HUES64 (cell line): ENCODE results near the gene ACTMAP.

ENCODE experiments used
- H3K27ac ChIP-seq: 2 replicates; pipeline ENCODE4 v1.7.0; 2013; ENCODE audit warnings: low read depth, low read length, inconsistent platforms
- H3K27me3 ChIP-seq: 2 replicates; pipeline ENCODE4 v1.6.1; 2013; ENCODE audit warnings: mild to moderate bottlenecking, low read length; ENCODE audit not compliant: insufficient read depth
- H3K36me3 ChIP-seq: 2 replicates; pipeline ENCODE4 v1.6.1; 2013; ENCODE audit warnings: mild to moderate bottlenecking, low read length; ENCODE audit not compliant: insufficient read depth
- H3K4me1 ChIP-seq: 2 replicates; pipeline ENCODE4 v1.6.1; 2013; ENCODE audit warnings: mild to moderate bottlenecking, low read length, moderate library complexity; ENCODE audit not compliant: insufficient read depth
- H3K4me3 ChIP-seq: 2 replicates; pipeline ENCODE4 v1.5.1; 2013; ENCODE audit warnings: mild to moderate bottlenecking, low read length, moderate library complexity
- H3K9ac ChIP-seq: 2 replicates; pipeline ENCODE4 v1.6.1; 2013; ENCODE audit warnings: mild to moderate bottlenecking, low read depth, low read length
- H3K9me3 ChIP-seq: 2 replicates; pipeline ENCODE4 v1.6.1; 2013; ENCODE audit warnings: low read depth, low read length; ENCODE audit not compliant: insufficient read depth
- whole genome bisulfite sequencing: fragments of 150-250, 120-280 bp; methylation state at CpG from one replicate; pipeline ENCODE4 v1.1.7; 2013; ENCODE audit warnings: missing lambda C conversion rate; 5-methylcytosine and 5-hydroxymethylcytosine counted together

Gene ACTMAP

DNA sequence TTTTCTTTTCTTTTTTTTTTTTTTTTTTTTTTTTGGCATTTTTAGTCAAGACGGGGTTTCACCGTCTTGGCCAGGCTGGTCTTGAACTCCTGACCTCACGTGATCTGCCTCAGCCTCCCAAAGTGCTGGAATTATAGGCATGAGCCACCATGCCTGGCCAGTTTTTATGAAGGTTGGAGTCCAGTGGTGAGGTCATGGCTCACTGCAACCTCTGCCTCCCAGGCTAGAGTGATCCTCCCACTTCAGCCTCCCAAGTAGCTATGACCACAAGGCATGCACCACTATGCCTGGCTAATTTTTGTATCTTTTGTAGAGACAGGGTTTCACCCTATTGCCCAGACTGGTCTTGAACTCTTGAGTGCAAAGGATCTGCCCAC is 5.0 kb upstream of the ACTMAP start:
- Histone ChIP-seq H3K9me3 (no peaks in the 10 kb centered on the region), H3K27ac (no peak overlapping the region), H3K36me3 (peaks cover 67% of the 10 kb centered on the region), H3K9ac (no peak overlapping the region), H3K4me3 (no peak overlapping the region), H3K27me3 (no peaks in the 10 kb centered on the region), H3K4me1 (no peaks in the 10 kb centered on the region; the same call in 1 of the 2 replicates)
- WGBS, result 97% methylated on average over 3 of the region's 3 CpGs

DNA sequence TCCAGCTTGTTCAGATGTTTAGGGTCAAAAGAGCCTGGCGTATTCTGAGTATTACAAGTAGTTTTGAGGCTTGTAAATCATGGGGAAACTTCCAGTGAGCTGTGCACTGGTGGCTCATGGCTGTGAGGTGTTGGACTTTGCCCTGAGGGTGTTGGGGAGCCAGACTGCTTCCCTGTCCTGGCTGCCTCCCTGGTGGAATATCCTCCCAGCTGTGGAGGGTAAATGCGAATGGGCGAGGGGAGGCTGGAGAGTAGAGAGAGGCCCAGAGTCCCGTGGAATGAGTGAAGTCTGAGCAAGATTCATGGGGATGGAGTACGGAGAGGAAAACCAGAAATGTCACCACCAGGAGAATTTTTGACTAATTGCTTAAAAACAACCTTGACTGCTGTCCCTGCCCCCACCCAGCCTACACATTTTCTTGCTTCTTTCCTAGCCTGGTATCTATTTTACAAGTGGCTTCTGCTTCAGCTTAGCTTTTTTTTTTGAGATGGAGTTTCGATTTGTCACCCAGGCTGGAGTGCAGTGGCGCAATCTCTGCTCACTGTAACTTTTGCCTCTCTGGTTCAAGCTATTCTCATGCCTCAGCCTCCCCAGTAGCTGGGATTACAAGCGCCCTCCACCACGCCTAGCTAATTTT is 4.5 kb upstream of the ACTMAP start:
- H3K27me3 ChIP-seq, result no peaks in the 10 kb centered on the region
- 0 out of 2 replicates have a peak overlapping the region, but pooled peaks have one; percentile 2 for H3K4me3 ChIP-seq
- no peak overlapping the region for H3K27ac ChIP-seq
- WGBS, result 92% methylated on average over 9 of the region's 9 CpGs
- H3K4me1 ChIP-seq, result peaks cover 2% of the 10 kb centered on the region; the same call in 1 of the 2 replicates
- H3K9me3 ChIP-seq, result no peaks in the 10 kb centered on the region
- H3K36me3 ChIP-seq, result peaks cover 62% of the 10 kb centered on the region
- H3K9ac ChIP-seq, result no peak overlapping the region; the same call in 1 of the 2 replicates

DNA sequence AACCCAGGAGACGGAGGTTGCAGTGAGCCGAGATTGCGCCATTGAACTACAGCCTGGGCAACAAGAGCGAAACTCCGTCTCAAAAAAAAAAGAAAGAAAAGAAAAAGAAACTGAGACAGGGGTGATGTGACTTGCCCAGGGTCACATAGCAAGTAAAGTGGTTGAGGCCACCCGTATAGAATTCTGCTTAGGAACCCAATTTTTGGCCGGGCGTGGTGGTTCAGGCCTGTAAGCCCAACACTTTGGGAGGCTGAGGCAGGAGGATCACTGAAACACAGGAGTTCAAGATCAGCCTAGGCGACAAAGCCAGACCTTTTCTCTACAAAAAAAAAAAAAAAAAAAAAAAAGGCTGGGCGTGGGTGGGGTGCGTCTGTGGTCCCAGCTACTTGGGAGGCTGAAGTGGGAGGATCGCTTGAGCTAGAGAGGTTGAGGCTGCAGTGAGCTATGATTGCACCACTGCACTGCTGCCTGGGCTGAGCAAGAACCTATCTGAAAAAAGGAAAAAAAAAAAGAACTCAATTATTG is 2.0 kb upstream of the ACTMAP start:
- no peaks in the 10 kb centered on the region for H3K27me3 ChIP-seq
- peaks cover 42% of the 10 kb centered on the region for H3K36me3 ChIP-seq
- H3K4me3 ChIP-seq, result peak overlapping the region; percentile 88
- no peaks in the 10 kb centered on the region for H3K9me3 ChIP-seq
- H3K27ac ChIP-seq, result no peak overlapping the region
- peaks cover 7% of the 10 kb centered on the region; the same call in 1 of the 2 replicates for H3K4me1 ChIP-seq
- 76% methylated on average over 12 of the region's 12 CpGs for WGBS
- H3K9ac ChIP-seq, result peak overlapping the region; percentile 99; the same call in 1 of the 2 replicates

DNA sequence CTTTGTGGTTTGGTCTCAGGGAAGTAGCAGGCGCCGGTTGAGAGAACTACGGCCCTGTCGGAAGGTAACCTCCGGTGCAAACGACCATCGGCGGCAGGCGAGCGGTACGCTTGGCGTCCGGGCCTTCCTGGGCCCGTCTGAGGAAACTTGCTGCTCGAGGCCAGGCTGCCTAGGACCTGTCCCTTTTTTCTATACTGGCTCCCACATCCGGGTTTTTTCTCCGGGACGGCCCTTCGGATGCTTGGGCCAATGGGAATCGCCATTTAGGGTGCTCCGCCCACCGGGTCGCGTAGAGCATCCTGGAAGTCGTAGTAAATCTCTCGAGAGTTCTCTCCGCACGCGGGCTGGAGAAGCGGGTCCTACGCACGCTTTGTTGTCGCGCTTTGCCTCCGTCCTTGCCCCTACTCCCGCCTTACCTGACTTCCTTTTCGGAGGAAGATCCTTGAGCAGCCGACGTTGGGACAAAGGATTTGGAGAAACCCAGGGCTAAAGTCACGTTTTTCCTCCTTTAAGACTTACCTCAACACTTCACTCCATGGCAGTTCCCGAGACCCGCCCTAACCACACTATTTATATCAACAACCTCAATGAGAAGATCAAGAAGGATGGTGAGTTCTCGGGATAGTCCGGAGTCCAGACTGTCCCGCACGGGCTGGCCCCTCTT is 729 bp upstream of the ACTMAP start, which contains the start of gene SNRPA:
TSS of gene SNRPA (plus strand) at position 330 of the 664 bp plus-strand sequence. CDS start at position 536, 206 bp downstream.
- Histone ChIP-seq H3K4me1 (peaks cover 7% of the 10 kb centered on the region; the same call in 1 of the 2 replicates), H3K9me3 (no peaks in the 10 kb centered on the region), H3K4me3 (peak within 1 kb of the TSS; percentile 88), H3K27me3 (no peaks in the 10 kb centered on the region), H3K27ac (peak within 1 kb of the TSS; percentile 99), H3K9ac (peak within 1 kb of the TSS; percentile 99), H3K36me3 (peaks cover 29% of the 10 kb centered on the region)
- under 1% methylated on average over 46 of the region's 46 CpGs for WGBS

DNA sequence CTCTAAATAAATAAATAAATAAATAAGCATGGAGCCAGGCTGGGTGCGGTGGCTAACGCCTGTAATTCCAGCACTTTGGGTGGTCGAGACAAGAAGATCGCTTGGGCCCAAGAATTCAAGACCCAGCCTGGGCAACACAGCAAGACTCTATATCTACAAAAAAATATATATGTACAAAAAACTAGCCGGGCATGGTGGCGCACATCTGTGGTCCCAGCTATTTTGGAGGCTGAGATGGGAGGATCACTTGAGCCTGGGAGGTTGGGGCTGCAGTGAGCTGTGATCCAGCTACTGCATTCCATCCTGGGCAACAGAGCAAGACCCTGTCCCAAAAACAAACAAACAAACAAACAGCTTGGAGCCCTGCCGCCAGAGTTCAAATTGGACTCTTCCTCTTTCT is 2.7 kb downstream of the ACTMAP start:
- Histone ChIP-seq H3K9ac (no peak overlapping the region), H3K4me1 (peaks cover 15% of the 10 kb centered on the region), H3K27ac (no peak overlapping the region), H3K9me3 (no peaks in the 10 kb centered on the region), H3K36me3 (peaks cover 7% of the 10 kb centered on the region), H3K4me3 (no peak overlapping the region), H3K27me3 (no peaks in the 10 kb centered on the region)
- 96% methylated on average over 7 of the region's 7 CpGs for WGBS

DNA sequence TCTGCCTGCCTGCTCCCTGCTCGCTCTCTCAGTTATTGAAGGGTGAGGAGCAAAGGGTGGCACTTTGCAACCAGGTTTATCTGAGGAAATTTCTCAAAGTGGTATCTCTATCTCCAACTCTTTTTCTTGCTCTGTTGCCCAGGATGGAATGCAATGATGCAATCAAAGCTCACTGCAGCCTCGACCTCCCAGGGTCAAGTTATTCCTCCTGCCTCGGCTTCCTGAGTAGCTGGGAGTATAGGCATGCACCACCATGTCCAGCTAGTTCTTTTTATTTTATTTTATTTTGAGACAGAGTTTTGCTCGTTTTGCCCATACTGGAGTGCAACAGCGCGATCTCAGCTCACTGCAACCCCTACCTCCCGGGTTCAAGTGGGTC is 4.9 kb downstream of the ACTMAP start:
- Histone ChIP-seq H3K36me3 (peaks cover 15% of the 10 kb centered on the region), H3K4me3 (no peak overlapping the region)

DNA sequence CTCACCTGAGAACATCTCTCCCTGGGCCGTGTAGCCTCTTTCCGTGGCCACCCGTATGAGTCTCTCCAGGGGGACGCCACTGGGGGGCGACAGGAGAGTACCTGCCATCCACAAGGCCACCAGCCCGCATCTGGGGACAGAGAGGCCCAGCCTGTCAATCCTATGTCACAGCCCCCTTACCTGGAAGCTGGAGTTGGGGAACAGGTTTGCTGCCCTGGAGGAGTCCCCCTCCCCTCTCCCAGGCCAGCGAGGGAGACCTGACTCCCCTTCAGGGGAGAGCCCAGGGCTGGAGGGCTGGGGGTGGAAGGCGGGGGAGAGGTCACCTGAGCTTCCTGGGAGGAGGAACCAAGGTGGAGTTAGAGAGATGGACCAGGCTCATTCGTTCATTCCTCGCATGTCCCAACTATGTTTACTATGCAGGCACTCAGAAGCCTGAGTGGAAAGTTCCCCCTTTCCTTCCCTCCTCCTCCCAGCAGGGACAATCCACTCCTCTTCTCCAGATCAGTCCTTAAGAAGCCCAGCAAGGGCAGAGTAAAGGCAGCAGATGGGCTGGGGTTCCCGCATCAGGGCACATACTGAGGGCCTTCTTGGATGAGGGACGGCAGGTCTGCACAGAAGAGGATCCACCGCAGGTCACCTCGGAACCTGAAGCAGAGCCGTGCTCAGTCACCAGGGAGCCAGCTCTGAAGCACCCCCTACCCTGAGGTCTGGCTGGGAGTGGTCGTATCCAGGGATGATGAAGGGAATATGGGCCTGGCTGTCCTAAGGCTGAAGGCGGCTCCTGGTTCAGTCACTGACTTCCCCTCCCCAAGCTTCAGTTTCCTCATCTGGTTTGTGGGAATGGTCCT is 5.5 kb downstream of the ACTMAP start:
- Histone ChIP-seq H3K9me3 (no peaks in the 10 kb centered on the region), H3K27ac (peak overlapping the region; percentile 38), H3K9ac (peak overlapping the region; percentile 38; the same call in 1 of the 2 replicates), H3K27me3 (no peaks in the 10 kb centered on the region), H3K4me3 (no peak overlapping the region), H3K36me3 (peaks cover 16% of the 10 kb centered on the region), H3K4me1 (peaks cover 13% of the 10 kb centered on the region)
- 81% methylated on average over 16 of the region's 17 CpGs for WGBS

More for the DNA sequence above, 4.9 kb downstream of the ACTMAP start:
- Histone ChIP-seq H3K9ac (peak overlapping the region; percentile 38; the same call in 1 of the 2 replicates), H3K4me1 (peaks cover 15% of the 10 kb centered on the region), H3K27me3 (no peaks in the 10 kb centered on the region), H3K9me3 (no peaks in the 10 kb centered on the region), H3K27ac (peak overlapping the region; percentile 38)
- 82% methylated on average over 6 of the region's 7 CpGs for WGBS

DNA sequence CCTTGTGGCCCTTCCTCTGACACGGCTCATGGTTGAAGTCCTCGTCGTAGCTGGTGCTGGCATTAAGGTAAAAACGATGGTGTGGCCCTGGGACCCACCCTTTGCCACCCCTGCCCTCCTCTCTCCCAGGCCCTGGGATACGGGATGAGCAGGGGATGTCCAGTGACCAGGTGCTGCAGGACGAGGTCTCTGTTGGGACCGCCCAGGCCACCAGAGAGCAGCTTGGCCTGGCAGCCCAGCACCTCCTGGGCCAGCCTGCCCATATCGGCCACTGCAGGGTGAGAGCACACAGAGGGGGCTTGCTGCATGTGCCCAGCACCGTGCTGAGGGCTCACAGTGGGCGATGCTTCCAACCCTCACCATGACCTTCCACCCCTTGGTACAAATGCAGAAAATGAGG is 6.4 kb downstream of the ACTMAP start:
- Histone ChIP-seq H3K36me3 (peaks cover 23% of the 10 kb centered on the region), H3K27me3 (no peaks in the 10 kb centered on the region), H3K9me3 (no peaks in the 10 kb centered on the region), H3K9ac (no peak overlapping the region), H3K4me3 (no peak overlapping the region), H3K4me1 (peaks cover 8% of the 10 kb centered on the region), H3K27ac (no peak overlapping the region)
- WGBS, result 97% methylated on average over 10 of the region's 10 CpGs

DNA sequence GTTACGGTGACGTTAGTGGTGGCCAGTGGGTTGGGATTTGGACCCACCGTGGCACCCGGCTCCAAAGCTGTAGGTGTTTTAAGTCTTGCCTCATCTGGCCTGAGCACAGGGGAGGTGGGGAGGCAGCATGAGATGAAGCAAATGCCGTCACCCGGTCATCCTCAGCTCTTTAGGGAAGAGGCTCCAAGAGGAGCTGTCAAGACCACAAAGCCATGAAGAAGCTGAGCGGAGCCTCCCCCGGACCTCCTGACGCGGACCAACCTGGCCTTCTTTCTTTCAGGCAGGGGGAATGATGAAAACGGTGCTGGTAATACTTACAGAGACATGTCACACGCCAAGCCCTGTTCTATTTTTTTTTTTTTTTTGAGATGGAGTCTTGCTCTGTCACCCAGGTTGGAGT is 7.4 kb downstream of the ACTMAP start:
- Histone ChIP-seq H3K9me3 (no peaks in the 10 kb centered on the region), H3K9ac (no peak overlapping the region), H3K36me3 (peaks cover 29% of the 10 kb centered on the region), H3K27me3 (no peaks in the 10 kb centered on the region), H3K4me3 (no peak overlapping the region), H3K27ac (no peak overlapping the region), H3K4me1 (peaks cover 8% of the 10 kb centered on the region)
- WGBS, result 98% methylated on average over 12 of the region's 12 CpGs

DNA sequence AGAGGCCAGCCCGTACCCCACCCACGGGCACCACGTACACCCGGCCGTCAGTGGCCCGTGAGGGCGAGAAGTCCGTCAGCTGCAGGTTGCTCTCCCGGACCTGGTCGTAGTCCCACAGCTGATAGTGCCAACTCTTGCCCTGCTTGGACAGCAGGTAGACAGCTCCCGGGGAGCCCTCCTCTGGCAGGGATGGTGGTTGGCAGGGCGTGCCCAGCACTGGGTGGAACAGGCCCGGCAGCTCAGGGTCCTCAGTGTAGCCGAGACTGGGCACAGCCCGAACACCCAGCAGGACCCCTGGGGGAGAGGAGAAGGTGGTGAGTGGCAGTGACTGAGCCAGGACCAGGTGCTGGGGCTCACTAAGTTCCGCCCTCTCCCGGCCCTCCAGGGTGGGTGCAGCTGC is 7.8 kb downstream of the ACTMAP start:
- Histone ChIP-seq H3K4me1 (peaks cover 8% of the 10 kb centered on the region), H3K9me3 (no peaks in the 10 kb centered on the region), H3K9ac (no peak overlapping the region; the same call in 1 of the 2 replicates), H3K27ac (no peak overlapping the region), H3K4me3 (no peak overlapping the region), H3K36me3 (peaks cover 32% of the 10 kb centered on the region), H3K27me3 (no peaks in the 10 kb centered on the region)
- 94% methylated on average over 17 of the region's 17 CpGs for WGBS
